Bronchial epithelial cell (primary cell): ENCODE results near the gene SNX9. TPM values are rescaled to one million over a fixed set of nuclear protein-coding genes. Genes with fewer than 3 reads are reported as not detected.

Experiments
- DNase-seq: peaks from one replicate; pipeline ENCODE4 v3.0.0-alpha.2; 2010; ENCODE audit warnings: low read depth
- FAIRE-seq: peaks from 2 replicates; lab custom pipeline; 2011; peaks lifted over from hg19 to GRCh38; lab: Jason Lieb, UNC
- H3K27me3 ChIP-seq: 2 replicates; pipeline ENCODE4 v1.5.1; 2011; ENCODE audit warnings: low read length; ENCODE audit not compliant: control insufficient read depth, insufficient read depth
- H3K36me3 ChIP-seq: 2 replicates; pipeline ENCODE4 v1.5.1; 2011; ENCODE audit warnings: low read length; ENCODE audit not compliant: control insufficient read depth, insufficient read depth
- H3K4me3 ChIP-seq: 2 replicates; pipeline ENCODE4 v1.5.1; 2011; ENCODE audit warnings: mild to moderate bottlenecking, low read depth, low read length, control low read depth
- total RNA-seq: library from RNA; depleted of rRNA; stranded (reverse); fragments of >200 nt; gene quantifications from 2 replicates; pipeline ENCODE4 v1.2.1, GENCODE V29; 2014
- TF ChIP-seq, protein P1 (sequence below): IDR thresholded peaks from 2 replicates; pipeline ENCODE4 v1.5.1; 2011; ENCODE audit warnings: mild to moderate bottlenecking, moderate library complexity, low read length, control low read depth, inconsistent platforms; ENCODE audit not compliant: insufficient read depth, severe bottlenecking

Gene SNX9
- total RNA-seq, 1 donor from 2014 or later: 26.6 TPM

- DNase-seq: no peak
- FAIRE-seq: no peak
- Histone ChIP-seq H3K27me3 (no peaks in the 10 kb centered on the region), H3K36me3 (no peaks in the 10 kb centered on the region), H3K4me3 (no peak overlapping the region)
- TF ChIP-seq, protein P1, sequence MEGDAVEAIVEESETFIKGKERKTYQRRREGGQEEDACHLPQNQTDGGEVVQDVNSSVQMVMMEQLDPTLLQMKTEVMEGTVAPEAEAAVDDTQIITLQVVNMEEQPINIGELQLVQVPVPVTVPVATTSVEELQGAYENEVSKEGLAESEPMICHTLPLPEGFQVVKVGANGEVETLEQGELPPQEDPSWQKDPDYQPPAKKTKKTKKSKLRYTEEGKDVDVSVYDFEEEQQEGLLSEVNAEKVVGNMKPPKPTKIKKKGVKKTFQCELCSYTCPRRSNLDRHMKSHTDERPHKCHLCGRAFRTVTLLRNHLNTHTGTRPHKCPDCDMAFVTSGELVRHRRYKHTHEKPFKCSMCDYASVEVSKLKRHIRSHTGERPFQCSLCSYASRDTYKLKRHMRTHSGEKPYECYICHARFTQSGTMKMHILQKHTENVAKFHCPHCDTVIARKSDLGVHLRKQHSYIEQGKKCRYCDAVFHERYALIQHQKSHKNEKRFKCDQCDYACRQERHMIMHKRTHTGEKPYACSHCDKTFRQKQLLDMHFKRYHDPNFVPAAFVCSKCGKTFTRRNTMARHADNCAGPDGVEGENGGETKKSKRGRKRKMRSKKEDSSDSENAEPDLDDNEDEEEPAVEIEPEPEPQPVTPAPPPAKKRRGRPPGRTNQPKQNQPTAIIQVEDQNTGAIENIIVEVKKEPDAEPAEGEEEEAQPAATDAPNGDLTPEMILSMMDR: no peak
These were observed 44.3 kb upstream of the SNX9 start for GRCh38 chr6:157778719-157779118.

DNA sequence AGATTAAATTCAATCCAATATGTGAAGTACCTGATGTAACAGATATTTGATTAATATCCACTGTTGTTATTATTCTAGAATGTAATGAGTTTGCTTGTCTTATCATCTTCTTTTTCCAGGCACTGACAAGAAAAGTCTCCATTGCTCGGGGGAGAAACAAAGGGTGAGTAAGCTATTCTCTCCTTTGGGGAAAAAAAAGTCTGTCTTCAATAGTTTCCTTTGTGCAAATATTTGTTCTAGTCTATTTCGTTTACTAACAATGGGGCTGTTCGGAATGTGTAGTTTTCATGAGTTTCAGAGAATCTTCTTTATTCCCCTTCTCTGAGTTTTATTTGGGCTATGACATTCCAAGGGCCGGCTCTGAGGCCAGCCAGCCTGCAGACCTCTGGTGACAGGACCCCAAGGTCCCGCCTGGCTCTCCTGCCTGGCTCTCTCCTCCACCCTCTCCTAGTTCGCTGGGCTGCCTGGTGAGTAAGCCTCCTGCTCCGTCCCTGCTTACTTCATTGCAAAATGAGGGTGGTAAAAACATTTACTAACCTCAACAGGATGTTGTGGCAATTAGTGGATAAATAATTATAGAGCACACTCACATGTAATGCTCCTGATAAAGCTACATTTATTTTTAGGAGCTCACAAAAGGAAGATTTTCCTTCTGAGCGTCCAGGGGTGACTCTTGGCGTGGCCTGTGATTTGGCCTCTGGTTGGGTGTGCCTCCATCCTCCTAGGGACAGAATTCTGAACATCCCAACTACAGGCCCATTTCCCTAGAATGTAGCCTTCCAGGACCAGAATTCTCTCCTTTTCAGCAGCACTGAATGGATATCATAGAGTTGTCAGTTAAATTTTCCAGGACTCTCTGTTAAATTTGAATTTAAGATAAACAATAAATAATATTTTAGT is 43.1 kb upstream of the SNX9 start:
- H3K36me3 ChIP-seq: no peaks in the 10 kb centered on the region
- no peaks in the 10 kb centered on the region for H3K27me3 ChIP-seq
- no peak overlapping the region for H3K4me3 ChIP-seq
- FAIRE-seq: no peak
- DNase-seq: peak; percentile 74
- TF ChIP-seq, protein P1: no peak

DNA sequence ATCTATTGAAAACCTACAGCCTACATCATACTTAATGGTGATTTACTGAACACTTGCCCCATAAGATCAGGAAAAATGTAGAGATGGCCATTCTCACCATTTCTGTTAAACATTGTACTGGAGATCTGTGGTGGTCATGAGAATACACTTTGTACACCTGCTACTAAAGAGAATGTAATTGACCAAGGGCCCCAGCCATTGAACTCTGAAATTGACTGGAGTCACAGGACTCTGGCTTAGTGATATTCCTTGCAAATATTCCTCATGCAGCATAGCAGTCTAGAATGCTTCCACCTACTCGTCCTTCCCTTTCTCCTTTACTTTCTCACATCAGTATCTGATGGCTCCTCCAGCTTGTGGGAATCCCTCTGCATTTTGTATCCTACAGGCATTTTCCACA is 37.4 kb upstream of the SNX9 start:
- Histone ChIP-seq H3K4me3 (no peak overlapping the region), H3K36me3 (no peaks in the 10 kb centered on the region), H3K27me3 (no peaks in the 10 kb centered on the region)
- no peak for FAIRE-seq
- no peak for DNase-seq
- TF ChIP-seq, protein P1: no peak

- H3K36me3 ChIP-seq: no peaks in the 10 kb centered on the region
- TF ChIP-seq, protein P1: no peak
- DNase-seq (no peak), FAIRE-seq (no peak)
- H3K4me3 ChIP-seq: no peak overlapping the region
- H3K27me3 ChIP-seq: no peaks in the 10 kb centered on the region
These were observed 36.8 kb upstream of the SNX9 start for GRCh38 chr6:157786221-157786620.

- Histone ChIP-seq H3K27me3 (no peaks in the 10 kb centered on the region), H3K4me3 (no peak overlapping the region), H3K36me3 (no peaks in the 10 kb centered on the region)
- TF ChIP-seq, protein P1: no peak
- DNase-seq (no peak), FAIRE-seq (peak; percentile 43)
These were observed 36.0 kb upstream of the SNX9 start for GRCh38 chr6:157787080-157787479.

DNA sequence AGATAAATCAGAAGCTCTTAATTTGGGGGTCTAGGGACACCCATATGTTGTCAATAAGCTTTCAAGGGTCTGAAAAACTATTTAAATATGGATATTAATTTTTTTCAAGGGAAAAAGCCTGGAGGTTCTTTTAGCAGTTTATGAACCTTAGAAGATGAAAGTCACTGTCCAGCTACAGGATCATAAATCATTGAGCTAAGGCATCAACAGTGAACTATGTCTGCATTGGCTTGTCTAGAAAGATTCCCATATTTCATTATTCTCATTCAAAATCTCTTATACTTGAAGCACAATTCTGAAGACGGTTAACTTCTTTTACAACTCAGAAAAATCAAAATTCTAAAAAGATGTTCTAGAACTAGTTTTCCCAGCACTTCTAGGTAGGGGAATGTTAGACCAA is 34.9 kb upstream of the SNX9 start:
- DNase-seq (no peak), FAIRE-seq (no peak)

More for the DNA sequence above, 34.9 kb upstream of the SNX9 start:
- Histone ChIP-seq H3K27me3 (no peaks in the 10 kb centered on the region), H3K36me3 (no peaks in the 10 kb centered on the region), H3K4me3 (no peak overlapping the region)
- TF ChIP-seq, protein P1: no peak
